HEK293T (cell line): Measurements from ENCODE around the gene SH3TC1.

Source experiments
- CTCF ChIA-PET: fragments of 350-600 bp; formaldehyde crosslinking; extraction: SDS; loops from one replicate; lab custom pipeline; 2021; ENCODE audit warnings: antibody characterized with exemption, inconsistent platforms; lab: Yijun Ruan, JAX
- POLR2A ChIA-PET: fragments of 350-600 bp; formaldehyde crosslinking; extraction: SDS; loops from one replicate; lab custom pipeline; 2020; ENCODE audit warnings: antibody characterized with exemption, inconsistent platforms; lab: Yijun Ruan, JAX
- DNase-seq: peaks from one replicate; pipeline ENCODE4 v3.0.0; 2012; ENCODE audit warnings: mixed read lengths; ENCODE audit errors: extremely low spot score
- ARNT ChIP-seq: fragments of 450-650 bp; IDR thresholded peaks from 2 replicates; pipeline ENCODE4 v1.6.1; 2017; ENCODE audit warnings: mild to moderate bottlenecking
- BHLHE40 ChIP-seq: fragments of 450-650 bp; IDR thresholded peaks from 2 replicates; pipeline ENCODE4 v1.6.1; 2016; ENCODE audit warnings: mild to moderate bottlenecking, moderate library complexity, borderline replicate concordance
- CTBP1 ChIP-seq: fragments of 450-650 bp; IDR thresholded peaks from 2 replicates; pipeline ENCODE4 v1.6.1; 2016; ENCODE audit warnings: borderline replicate concordance
- ELF4 ChIP-seq: fragments of 450-650 bp; IDR thresholded peaks from 2 replicates; pipeline ENCODE4 v1.6.1; 2017; ENCODE audit warnings: antibody characterized with exemption
- FOXA1 ChIP-seq: fragments of 450-650 bp; IDR thresholded peaks from 2 replicates; pipeline ENCODE4 v1.6.1; 2016; ENCODE audit warnings: mild to moderate bottlenecking
- FOXK2 ChIP-seq: fragments of 450-650 bp; IDR thresholded peaks from 2 replicates; pipeline ENCODE4 v1.6.1; 2016; ENCODE audit warnings: mild to moderate bottlenecking
- FOXM1 ChIP-seq: fragments of 450-650 bp; IDR thresholded peaks from 2 replicates; pipeline ENCODE4 v1.6.1; 2017; ENCODE audit warnings: mild to moderate bottlenecking, borderline replicate concordance
- HDGF ChIP-seq: fragments of 450-650 bp; IDR thresholded peaks from 2 replicates; pipeline ENCODE4 v1.6.1; 2017; ENCODE audit warnings: antibody characterized with exemption, borderline replicate concordance
- L3MBTL2 ChIP-seq: fragments of 450-650 bp; conservative IDR thresholded peaks from 2 replicates; pipeline ENCODE4 v1.6.1; 2016; ENCODE audit warnings: mild to moderate bottlenecking
- LEF1 ChIP-seq: fragments of 450-650 bp; IDR thresholded peaks from 2 replicates; pipeline ENCODE4 v1.6.1; 2017; ENCODE audit warnings: mild to moderate bottlenecking, borderline replicate concordance
- NFRKB ChIP-seq: fragments of 450-650 bp; IDR thresholded peaks from 2 replicates; pipeline ENCODE4 v1.6.1; 2016; ENCODE audit warnings: mild to moderate bottlenecking, moderate library complexity
- PKNOX1 ChIP-seq: fragments of 450-650 bp; IDR thresholded peaks from 2 replicates; pipeline ENCODE4 v1.6.1; 2016
- SP1 ChIP-seq: fragments of 450-650 bp; IDR thresholded peaks from 2 replicates; pipeline ENCODE4 v1.6.1; 2017
- SUZ12 ChIP-seq: fragments of 450-650 bp; IDR thresholded peaks from 2 replicates; pipeline ENCODE4 v1.6.1; 2016; ENCODE audit warnings: mild to moderate bottlenecking
- TARDBP ChIP-seq: fragments of 450-650 bp; IDR thresholded peaks from 2 replicates; pipeline ENCODE4 v1.6.1; 2016
- ZNF384 ChIP-seq: fragments of 450-650 bp; IDR thresholded peaks from 2 replicates; pipeline ENCODE4 v1.6.1; 2016

Gene SH3TC1

GRCh38 chr4:8239226-8239625, 40.1 kb downstream of the SH3TC1 start:
- DNase-seq = no peak
- ChIA-PET CTCF (no interaction called here), POLR2A (no interaction called here)
- TF ChIP-seq SP1 (no peak), CTBP1 (no peak), SUZ12 (no peak), FOXM1 (no peak), FOXA1 (no peak), ELF4 (no peak), PKNOX1 (no peak), HDGF (no peak), NFRKB (no peak), LEF1 (no peak), FOXK2 (no peak)

GRCh38 chr4:8239661-8240060, 40.6 kb downstream of the SH3TC1 start:
- ChIA-PET CTCF (interaction anchor here (1.0 kb wide), 1 partner anchor 171 kb away, joined by 4 read pairs; no protein-coding TSS in a partner anchor), POLR2A (no interaction called here)
- no peak for DNase-seq
- TF ChIP-seq FOXM1 (no peak), LEF1 (no peak), TARDBP (no peak), ELF4 (no peak), NFRKB (no peak), HDGF (no peak), ARNT (no peak), SP1 (no peak), L3MBTL2 (no peak), CTBP1 (no peak), PKNOX1 (no peak), BHLHE40 (no peak), FOXK2 (no peak), FOXA1 (no peak), SUZ12 (no peak), ZNF384 (no peak)

GRCh38 chr4:8240211-8241041, 41.3 kb downstream of the SH3TC1 start:
- DNase-seq = no peak
- CTCF ChIA-PET = interaction anchor here (1.0 kb wide), 1 partner anchor 170 kb away, joined by 4 read pairs; no protein-coding TSS in a partner anchor
- POLR2A ChIA-PET = no interaction called here
- TF ChIP-seq NFRKB = no peak
- no peak for TF ChIP-seq SP1
- no peak for TF ChIP-seq PKNOX1
- no peak for TF ChIP-seq L3MBTL2
- TF ChIP-seq SUZ12 = no peak
- no peak for TF ChIP-seq TARDBP
- no peak for TF ChIP-seq HDGF
- no peak for TF ChIP-seq ARNT
- TF ChIP-seq ELF4 = no peak
- no peak for TF ChIP-seq ZNF384
- TF ChIP-seq FOXA1 = no peak
- no peak for TF ChIP-seq LEF1
- no peak for TF ChIP-seq CTBP1

GRCh38 chr4:8241211-8241779, 42.2 kb downstream of the SH3TC1 start:
- CTCF ChIA-PET = interaction anchor here (0.6 to 2.1 kb wide), 6 partner anchors 20 to 169 kb away, joined by 3 to 14 read pairs (median 4); no protein-coding TSS in a partner anchor
- POLR2A ChIA-PET = no interaction called here

More at GRCh38 chr4:8241211-8241779, 42.2 kb downstream of the SH3TC1 start:
- TF ChIP-seq ZNF384 (no peak), NFRKB (no peak), BHLHE40 (no peak), PKNOX1 (no peak), HDGF (no peak), SP1 (no peak), LEF1 (no peak), ELF4 (no peak), ARNT (no peak)
- DNase-seq = no peak
